NK-92 (cell line): ENCODE measurements around the gene CCDC192.
"Not testable (repeated sequence)": the region's sequence is repeated elsewhere in the genome, so short reads cannot be mapped to it uniquely, and the experiment has no call there.

Source experiments
- DNase-seq: peaks from one replicate; lab custom pipeline; 2025; ENCODE audit not compliant: unreplicated experiment; lab: John Stamatoyannopoulos, UW

Gene CCDC192

DNA sequence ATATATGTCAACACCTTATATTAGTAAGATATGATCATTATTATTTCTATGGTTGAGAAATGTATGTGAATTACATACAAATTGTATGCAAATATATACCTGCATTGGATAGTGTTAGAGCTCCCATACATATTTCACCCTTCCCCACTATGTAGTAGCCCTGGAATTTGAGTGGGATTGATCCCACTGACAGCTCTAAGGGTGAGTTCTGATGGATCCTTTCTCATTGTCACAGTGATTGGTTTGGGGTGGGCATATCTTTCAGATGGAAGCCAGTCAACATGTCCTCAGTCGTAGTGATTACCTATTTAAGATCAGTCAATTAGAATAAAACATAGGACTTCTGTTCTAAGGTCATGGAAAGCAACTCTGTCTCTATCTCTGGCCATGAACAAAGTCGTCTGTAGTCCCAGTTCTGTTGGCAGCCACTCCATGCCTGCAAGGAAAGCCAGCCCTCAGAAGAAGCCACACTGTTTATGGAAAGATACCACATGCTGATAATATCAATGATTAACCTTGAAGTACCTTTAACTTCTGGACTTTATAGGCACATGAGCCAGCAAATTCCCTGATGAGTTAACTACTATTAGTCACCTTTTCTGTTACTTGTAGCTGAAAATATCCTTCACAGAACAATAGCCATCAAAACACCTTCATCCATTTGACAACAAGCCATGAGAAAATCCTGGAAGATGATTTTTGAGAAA, 5.1 kb upstream of the CCDC192 start:
- no peak for DNase-seq

GRCh38 chr5:127699416-127699815, 3.8 kb upstream of the CCDC192 start:
- DNase-seq, result no peak

DNA sequence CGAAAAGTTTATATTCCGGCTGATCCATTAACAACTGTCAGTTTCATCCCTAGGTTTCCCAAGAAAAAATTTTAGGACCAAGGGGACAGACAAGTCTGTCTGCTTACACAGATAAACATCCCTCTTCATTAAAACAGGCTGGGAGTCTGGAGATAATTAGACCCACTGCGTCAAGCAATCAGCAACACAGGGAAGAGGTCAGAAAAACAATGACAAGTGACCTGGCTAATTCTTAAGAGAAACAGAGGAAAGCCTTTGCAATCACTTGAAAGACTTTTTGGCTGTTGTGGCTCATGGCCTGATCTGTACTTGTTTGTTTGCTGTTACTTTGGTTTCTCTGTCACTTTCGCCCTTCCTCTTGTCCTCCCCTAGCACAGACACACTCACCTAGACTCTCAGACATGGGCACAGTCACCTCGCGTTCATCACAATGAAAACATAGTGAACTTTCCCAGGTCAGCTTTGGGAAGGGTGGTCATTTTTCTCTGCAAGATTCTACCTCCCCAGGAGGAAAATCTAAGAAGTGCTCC, 2.9 kb upstream of the CCDC192 start:
- no peak for DNase-seq

DNA sequence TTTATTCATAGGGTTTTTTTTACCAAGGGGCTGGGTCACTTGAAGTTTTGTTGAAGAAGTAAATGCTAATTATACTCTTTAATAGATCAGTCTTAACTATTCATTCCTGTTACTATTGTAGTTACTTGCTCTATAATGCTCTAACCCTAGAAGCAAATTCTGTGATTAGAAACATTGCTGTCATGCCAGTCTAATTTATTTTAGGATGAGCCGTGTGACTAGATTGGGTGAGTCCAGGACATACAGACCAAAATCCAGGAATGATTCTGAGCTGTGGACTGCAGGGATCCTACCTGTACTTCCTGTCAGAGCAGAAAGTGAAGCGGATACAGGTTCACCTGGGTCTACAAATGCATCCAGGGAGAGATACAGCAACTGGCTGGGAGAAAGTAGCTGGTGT, 757 bp upstream of the CCDC192 start:
- DNase-seq, result no peak

DNA sequence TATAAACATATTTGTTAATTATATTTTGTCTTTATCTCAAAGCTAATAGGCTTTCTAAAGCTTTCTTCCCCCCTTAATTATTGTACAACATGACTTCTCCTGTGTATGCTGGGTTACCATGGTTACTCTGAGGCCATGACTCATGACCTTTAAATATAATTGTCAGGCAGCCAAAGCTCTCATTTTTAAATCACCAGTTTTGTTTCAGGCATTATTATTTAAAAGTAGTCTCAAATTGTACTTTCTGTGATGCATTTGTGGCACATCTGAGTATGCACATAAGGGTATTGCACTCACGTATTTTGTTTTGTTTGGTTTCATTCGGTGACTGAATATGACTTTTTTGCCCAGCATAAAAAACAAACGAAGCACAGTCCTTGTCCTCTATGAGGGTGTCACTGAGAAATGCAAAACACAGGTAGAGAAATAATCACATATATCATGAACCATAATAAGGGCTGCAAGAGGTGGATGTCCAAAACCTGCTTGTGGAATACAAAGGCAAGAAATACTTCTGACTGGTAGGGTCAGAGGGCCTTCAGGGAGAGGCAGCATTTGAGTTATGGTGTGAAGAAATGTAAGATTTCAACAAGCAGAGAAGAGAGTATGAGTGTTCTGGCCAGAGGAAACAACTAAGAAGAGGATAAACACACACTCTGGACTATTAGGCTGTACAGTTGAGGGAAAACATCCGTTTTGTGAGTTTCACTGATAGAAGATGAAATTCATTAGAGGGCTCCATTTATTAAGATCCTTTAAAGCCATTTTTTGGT, 2.1 kb downstream of the CCDC192 start:
- no peak for DNase-seq

DNA sequence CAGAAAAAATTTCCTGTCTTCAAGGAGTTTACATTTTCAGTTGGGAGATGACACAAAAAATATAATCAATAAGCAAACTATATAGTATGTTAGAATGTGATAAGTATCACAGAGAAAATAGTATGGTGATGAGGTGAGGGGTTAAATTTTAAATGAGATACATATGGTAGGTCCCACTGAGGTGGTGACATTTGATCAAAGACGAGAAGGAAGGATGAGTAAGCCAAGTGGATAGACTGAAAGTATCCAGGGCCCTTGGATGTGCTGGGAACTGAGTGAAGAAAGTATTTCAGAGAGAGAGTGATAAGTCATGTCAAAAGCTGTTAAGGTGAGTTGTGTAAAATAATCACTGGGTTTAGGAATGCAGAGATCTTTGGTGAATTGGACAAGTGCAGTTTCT, 3.5 kb downstream of the CCDC192 start:
- DNase-seq, result no peak

GRCh38 chr5:127707209-127707608, 4.0 kb downstream of the CCDC192 start:
- no peak for DNase-seq

DNA sequence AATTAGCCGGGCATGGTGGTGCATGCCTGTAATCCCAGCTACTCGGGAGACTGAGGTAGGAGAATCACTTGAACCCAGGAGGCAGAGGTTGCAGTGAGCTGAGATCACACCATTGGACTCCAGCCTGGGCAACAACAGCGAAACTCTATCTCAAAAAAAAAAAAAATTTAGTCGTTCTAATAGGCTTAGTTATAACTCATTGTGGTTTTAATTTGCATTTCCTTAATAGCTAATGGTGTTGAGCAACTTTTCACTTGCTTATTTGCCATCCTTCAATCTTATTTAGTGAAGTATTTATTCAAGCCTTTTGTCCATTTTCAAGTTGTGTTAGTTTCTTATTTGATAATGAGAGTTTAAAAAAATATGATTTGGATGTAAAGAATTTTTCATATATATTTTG, 9.9 kb downstream of the CCDC192 start:
- not testable (repeated sequence) for DNase-seq

GRCh38 chr5:127718181-127718580, 15.0 kb downstream of the CCDC192 start:
- no peak for DNase-seq

- no peak for DNase-seq
Measured at GRCh38 chr5:127723571-127723970, 20.4 kb downstream of the CCDC192 start.

DNA sequence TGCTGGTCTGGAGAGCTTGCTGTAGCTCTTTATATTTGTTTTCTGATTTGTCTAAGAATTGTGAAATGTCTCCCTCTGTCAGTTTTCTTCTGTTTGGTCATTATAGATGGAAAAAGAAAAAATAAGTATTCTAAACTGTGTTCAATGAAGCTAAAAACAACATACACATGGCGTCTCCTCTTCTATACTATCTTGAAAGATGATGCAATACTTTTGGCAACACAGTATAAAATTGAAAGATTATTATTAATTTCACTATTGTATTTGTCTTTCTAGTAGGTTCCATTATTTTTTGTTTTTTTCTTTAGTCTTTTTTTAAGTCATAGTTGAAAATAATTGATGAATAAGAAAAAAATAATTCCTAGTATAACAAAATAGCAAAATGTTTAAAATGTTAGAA, 22.5 kb downstream of the CCDC192 start:
- DNase-seq, result no peak

- DNase-seq, result no peak
Measured at GRCh38 chr5:127732963-127733362, 29.8 kb downstream of the CCDC192 start.

DNA sequence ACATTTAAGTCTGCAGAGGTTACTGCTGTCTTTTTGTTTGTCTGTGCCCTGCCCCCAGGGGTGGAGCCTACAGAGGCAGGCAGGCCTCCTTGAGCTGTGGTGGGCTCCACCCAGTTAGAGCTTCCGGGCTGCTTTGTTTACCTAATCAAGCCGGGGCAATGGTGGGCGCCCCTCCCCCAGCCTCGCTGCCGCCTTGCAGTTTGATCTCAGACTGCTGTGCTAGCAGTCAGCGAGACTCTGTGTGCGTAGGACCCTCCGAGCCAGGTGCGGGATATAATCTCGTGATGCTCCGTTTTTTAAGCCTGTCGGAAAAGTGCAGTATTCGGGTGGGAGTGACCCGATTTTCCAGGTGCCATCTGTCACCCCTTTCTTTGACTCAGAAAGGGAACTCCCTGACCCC, 36.2 kb downstream of the CCDC192 start:
- not testable (repeated sequence) for DNase-seq

DNA sequence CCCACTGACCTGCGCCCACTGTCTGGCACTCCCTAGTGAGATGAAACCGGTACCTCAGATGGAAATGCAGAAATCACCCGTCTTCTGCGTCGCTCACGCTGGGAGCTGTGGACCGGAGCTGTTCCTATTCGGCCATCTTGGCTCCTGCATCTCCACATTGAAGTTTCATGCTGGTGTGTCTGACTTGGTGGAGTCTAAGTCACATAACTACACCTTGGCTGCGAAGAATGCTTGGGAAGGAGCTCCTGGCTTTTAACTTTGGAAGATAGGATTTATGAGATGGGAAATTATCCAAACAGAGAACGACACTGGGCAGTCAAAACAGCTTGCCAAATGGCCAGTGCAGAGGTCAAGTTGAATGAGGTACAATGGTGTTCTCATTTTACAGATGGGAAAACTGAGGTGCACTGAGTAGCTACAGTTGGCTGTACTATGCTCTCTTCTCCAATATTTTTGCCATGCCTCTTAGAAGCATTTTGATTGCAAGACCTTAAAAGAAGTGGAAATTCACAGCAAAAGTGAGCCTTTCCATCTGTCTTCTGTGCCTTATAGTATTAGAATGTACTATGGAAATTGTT, 36.7 kb downstream of the CCDC192 start:
- no peak for DNase-seq

GRCh38 chr5:127741412-127741811, 38.2 kb downstream of the CCDC192 start:
- no peak for DNase-seq

DNA sequence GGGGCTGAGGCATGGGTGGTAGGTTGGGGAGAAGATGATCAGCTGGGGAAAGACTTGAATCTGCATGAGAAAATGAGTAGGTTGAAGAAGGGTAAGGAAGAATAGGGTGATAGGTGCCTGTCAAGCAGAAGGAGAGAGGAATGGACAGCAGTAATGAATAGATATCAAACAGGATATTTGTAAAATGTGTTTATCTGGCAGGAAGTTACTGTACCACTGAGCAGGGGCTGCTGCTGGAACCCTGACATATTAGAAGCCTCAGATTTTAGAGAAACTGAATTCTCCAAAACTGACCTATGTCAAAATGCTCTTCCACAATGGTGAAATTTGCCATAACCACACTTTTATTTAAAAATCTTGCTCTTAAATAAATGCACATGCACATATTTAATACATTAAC, 41.0 kb downstream of the CCDC192 start:
- no peak for DNase-seq

- no peak for DNase-seq
Measured at GRCh38 chr5:127746756-127747155, 43.6 kb downstream of the CCDC192 start.

DNA sequence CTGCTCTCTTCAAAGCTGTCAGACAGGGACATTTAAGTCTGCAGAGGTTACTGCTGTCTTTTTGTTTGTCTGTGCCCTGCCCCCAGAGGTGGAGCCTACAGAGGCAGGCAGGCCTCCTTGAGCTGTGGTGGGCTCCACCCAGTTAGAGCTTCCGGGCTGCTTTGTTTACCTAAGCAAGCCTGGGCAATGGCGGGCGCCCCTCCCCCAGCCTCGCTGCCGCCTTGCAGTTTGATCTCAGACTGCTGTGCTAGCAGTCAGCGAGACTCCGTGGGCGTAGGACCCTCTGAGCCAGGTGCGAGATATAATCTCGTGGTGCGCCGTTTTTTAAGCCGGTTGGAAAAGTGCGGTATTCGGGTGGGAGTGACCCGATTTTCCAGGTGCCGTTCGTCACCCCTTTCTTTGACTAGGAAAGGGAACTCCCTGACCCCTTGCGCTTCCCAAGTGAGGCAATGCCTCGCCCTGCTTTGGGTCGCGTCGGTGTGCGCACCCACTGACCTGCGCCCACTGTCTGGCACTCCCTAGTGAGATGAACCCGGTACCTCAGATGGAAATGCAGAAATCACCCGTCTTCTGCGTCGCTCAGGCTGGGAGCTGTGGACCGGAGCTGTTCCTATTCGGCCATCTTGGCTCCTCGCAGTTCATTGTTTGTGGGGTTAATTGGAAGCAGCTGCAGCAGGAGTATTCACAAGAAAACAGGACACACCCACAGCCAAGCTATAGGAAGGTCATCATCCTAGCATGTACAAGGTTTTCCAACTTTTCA, 49.5 kb downstream of the CCDC192 start:
- DNase-seq, result not testable (repeated sequence)

GRCh38 chr5:127754259-127754658, 51.1 kb downstream of the CCDC192 start:
- DNase-seq, result no peak

- DNase-seq, result no peak
Measured at GRCh38 chr5:127754706-127755105, 51.5 kb downstream of the CCDC192 start.

DNA sequence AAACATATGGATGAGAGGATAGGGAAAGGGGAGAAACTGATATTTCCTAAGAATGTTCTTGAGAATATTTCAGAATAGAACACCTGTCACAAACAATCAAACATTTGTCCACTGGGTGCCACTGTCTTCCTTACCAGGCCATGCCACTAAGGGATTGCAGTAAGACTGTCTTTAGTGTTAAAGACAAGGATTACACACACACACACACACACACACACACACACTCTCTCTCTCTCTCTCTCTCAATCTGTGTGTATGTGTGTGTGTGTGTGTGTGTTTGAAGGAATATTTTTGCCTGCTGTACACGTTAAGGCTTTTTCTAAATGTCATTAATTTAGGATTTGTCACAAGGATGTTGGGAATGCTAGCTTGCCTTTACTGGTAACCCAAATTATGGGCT, 54.4 kb downstream of the CCDC192 start:
- no peak for DNase-seq
